K562 (cell line): Measurements from ENCODE around the gene ATP5F1D. TPM values are rescaled to one million over a fixed set of nuclear protein-coding genes. Genes with fewer than 3 reads are reported as not detected.

Source experiments
- ETS1 ChIP-seq: conservative IDR thresholded peaks from 2 replicates; pipeline ENCODE4 v1.6.1; 2011; ENCODE audit warnings: low read depth, mild to moderate bottlenecking, low read length; ENCODE audit not compliant: control insufficient read depth
- FOSL1 ChIP-seq: fragments of 200-800 bp; sonication (Bioruptor generic); conservative IDR thresholded peaks from 2 replicates; pipeline ENCODE4 v1.6.1; 2016; ENCODE audit warnings: missing genetic modification characterization, missing compliant biosample characterization
- NEUROD1 ChIP-seq: fragments of 150-350 bp; IDR thresholded peaks from 2 replicates; pipeline ENCODE4 v1.6.1; 2014; ENCODE audit warnings: borderline replicate concordance, low read length, low read depth; ENCODE audit not compliant: partially characterized antibody
- NFE2 ChIP-seq: IDR thresholded peaks from 2 replicates; pipeline ENCODE4 v1.6.1; 2014; ENCODE audit warnings: antibody characterized with exemption, low read depth
- SNIP1 ChIP-seq: fragments of 450-650 bp; IDR thresholded peaks from 2 replicates; pipeline ENCODE4 v1.7.1; 2017; ENCODE audit warnings: low read depth, mild to moderate bottlenecking
- TFE3 ChIP-seq: fragments of 450-650 bp; formaldehyde crosslinking; IDR thresholded peaks from 2 replicates; pipeline ENCODE4 v1.4.0; 2020; ENCODE audit warnings: mild to moderate bottlenecking, mixed read lengths
- ZC3H4 ChIP-seq: sonication (generic); formaldehyde crosslinking; IDR thresholded peaks from 2 replicates; pipeline ENCODE4 v1.9.0; 2021; ENCODE audit warnings: missing genetic modification reagents, borderline replicate concordance
- ZFP30 ChIP-seq: fragments of 250-450 bp; sonication (Bioruptor Pico); IDR thresholded peaks from 2 replicates; pipeline ENCODE4 v1.8.0; 2022; ENCODE audit warnings: moderate library complexity, mild to moderate bottlenecking, inconsistent platforms, borderline replicate concordance
- ZFP36 ChIP-seq: fragments of 150-350 bp; IDR thresholded peaks from 2 replicates; pipeline ENCODE4 v1.6.1; 2018; ENCODE audit warnings: low read length, low read depth; ENCODE audit not compliant: partially characterized antibody
- ZNF551 ChIP-seq: fragments of 250-450 bp; sonication (Bioruptor Pico); IDR thresholded peaks from 2 replicates; pipeline ENCODE4 v1.5.0; 2021; ENCODE audit warnings: mild to moderate bottlenecking, moderate library complexity
- polyA plus RNA-seq, 8 experiments: library from polyadenylated mRNA; depleted of rRNA in 4 of 8; stranded (reverse) in 5 of 8; unstranded in 3 of 8; fragments of >200 nt; fragmentation: Nextera tagmentation in 2 of 8; fragmentation: Illumina TruSeq in 1 of 8; extraction: Ambion mirVana in 2 of 8; extraction: Trizol in 1 of 8; gene quantifications; 2 replicates each; pipeline versions ENCODE4 v1.2.1 to v1.2.3, GENCODE V29; 2011 to 2014; ENCODE audit warnings: inconsistent platforms in 1 of 8, missing spikeins in 1 of 8
- total RNA-seq, 7 experiments: library from RNA; depleted of rRNA in 6 of 7; stranded (reverse); fragments of >200 nt in 6 of 7; fragmentation: Illumina TruSeq in 2 of 7; extraction: Trizol in 2 of 7; gene quantifications; 2 replicates each; pipeline versions ENCODE4 v1.2.1 to v1.2.3, GENCODE V29; 2011 to 2021; ENCODE audit warnings: low replicate concordance in 1 of 7
- TF ChIP-seq, protein P1 (sequence below), 2 experiments: fragments of 450-650 bp; conservative IDR thresholded peaks; 2 replicates each; pipeline ENCODE4 v1.6.1; 2017; ENCODE audit warnings: mild to moderate bottlenecking in 2 of 2, moderate library complexity in 2 of 2
- TF ChIP-seq, protein P2 (sequence below), 2 experiments: fragments of 450-650 bp; formaldehyde crosslinking in 1 of 2; IDR thresholded peaks; 2 replicates each; pipeline versions ENCODE4 v1.4.0 to v1.6.1; 2014 to 2020; ENCODE audit warnings: mild to moderate bottlenecking in 2 of 2, borderline replicate concordance in 1 of 2, low read depth in 1 of 2

ATP5F1D gene
- total and polyA plus RNA-seq, 9 of the 15 experiments (the other 6 are each of a cell fraction or from before 2014, with no cell fraction given): 3.9 to 409 (median 36.8) TPM

DNA sequence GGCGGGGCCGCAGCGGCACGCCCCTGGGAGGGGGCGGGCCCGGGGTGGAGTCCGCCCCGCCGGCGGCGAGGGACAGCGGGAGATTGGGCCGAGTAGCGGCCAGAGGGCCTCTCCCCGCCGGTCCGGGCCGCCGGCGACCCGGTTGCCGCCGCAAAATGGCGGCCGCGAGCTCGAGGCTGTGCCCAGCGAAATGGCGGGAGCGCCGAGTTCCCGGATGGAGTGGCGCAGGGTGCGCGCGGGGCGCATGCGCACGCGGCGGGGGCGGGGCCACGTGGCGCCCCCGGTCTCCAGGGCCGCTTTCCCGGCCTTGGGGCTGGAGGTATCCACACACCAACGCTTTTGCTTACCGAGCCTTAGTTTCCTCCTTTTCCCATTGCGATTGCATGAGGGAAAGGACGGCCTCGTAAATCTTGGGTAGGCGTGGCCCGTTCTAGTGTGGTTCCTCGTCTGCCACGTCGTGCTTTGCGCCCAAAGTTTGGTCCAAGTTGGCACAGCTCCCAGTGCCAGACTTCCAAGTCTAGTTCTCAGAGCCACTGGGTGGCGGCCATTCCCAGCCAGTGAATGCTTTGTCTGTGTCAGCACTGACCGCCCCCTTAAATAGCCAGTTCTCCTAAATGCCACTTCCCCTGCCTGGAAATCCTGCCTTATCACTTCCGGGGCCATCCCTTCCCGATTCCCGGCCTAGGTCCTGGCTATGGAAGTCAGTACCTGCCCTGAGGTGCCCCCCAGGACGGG is 28.1 kb downstream of the ATP5F1D start (continued):
- no peak; the same call in none of the 2 replicates for TF ChIP-seq ZC3H4 (CRISPR knock-in tag)
- TF ChIP-seq SNIP1: no peak
- TF ChIP-seq, protein P1, sequence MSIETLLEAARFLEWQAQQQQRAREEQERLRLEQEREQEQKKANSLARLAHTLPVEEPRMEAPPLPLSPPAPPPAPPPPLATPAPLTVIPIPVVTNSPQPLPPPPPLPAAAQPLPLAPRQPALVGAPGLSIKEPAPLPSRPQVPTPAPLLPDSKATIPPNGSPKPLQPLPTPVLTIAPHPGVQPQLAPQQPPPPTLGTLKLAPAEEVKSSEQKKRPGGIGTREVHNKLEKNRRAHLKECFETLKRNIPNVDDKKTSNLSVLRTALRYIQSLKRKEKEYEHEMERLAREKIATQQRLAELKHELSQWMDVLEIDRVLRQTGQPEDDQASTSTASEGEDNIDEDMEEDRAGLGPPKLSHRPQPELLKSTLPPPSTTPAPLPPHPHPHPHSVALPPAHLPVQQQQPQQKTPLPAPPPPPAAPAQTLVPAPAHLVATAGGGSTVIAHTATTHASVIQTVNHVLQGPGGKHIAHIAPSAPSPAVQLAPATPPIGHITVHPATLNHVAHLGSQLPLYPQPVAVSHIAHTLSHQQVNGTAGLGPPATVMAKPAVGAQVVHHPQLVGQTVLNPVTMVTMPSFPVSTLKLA (conservative IDR thresholded peaks at IDR 0.05): peak; percentile 88 to 92
- no peak for TF ChIP-seq ZFP36
- TF ChIP-seq, protein P2, sequence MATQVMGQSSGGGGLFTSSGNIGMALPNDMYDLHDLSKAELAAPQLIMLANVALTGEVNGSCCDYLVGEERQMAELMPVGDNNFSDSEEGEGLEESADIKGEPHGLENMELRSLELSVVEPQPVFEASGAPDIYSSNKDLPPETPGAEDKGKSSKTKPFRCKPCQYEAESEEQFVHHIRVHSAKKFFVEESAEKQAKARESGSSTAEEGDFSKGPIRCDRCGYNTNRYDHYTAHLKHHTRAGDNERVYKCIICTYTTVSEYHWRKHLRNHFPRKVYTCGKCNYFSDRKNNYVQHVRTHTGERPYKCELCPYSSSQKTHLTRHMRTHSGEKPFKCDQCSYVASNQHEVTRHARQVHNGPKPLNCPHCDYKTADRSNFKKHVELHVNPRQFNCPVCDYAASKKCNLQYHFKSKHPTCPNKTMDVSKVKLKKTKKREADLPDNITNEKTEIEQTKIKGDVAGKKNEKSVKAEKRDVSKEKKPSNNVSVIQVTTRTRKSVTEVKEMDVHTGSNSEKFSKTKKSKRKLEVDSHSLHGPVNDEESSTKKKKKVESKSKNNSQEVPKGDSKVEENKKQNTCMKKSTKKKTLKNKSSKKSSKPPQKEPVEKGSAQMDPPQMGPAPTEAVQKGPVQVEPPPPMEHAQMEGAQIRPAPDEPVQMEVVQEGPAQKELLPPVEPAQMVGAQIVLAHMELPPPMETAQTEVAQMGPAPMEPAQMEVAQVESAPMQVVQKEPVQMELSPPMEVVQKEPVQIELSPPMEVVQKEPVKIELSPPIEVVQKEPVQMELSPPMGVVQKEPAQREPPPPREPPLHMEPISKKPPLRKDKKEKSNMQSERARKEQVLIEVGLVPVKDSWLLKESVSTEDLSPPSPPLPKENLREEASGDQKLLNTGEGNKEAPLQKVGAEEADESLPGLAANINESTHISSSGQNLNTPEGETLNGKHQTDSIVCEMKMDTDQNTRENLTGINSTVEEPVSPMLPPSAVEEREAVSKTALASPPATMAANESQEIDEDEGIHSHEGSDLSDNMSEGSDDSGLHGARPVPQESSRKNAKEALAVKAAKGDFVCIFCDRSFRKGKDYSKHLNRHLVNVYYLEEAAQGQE (IDR thresholded peaks at IDR 0.05; ENCODE audit: borderline replicate concordance): peak; percentile 60
- TF ChIP-seq, protein P2 (CRISPR knock-in tag; IDR thresholded peaks at IDR 0.05; ENCODE audit: low read depth): peak; percentile 82
- no peak for TF ChIP-seq TFE3 (CRISPR knock-in tag)
- no peak for TF ChIP-seq ZFP30 (CRISPR knock-in tag)
- peak; percentile 52 for TF ChIP-seq FOSL1
- no peak for TF ChIP-seq NFE2
- TF ChIP-seq ZNF551 (CRISPR knock-in tag): no peak
- no peak for TF ChIP-seq NEUROD1
- TF ChIP-seq ETS1: peak; percentile 85; the same call in 1 of the 2 replicates
